ENCODE results near the gene CXCL14.

CXCL14 gene

GRCh38 chr5:135566422-135567400 is 12.1 kb downstream of the CXCL14 start:
- no peak for DNase-seq

- peak; percentile 66 for DNase-seq
Observed at GRCh38 chr5:135565725-135566421, 12.9 kb downstream of the CXCL14 start.

- no peak for DNase-seq
Observed at GRCh38 chr5:135565266-135565665, 13.5 kb downstream of the CXCL14 start.

- DNase-seq: no peak
Observed at GRCh38 chr5:135564331-135564730, 14.5 kb downstream of the CXCL14 start.

GRCh38 chr5:135561266-135561665 is 17.5 kb downstream of the CXCL14 start:
- no peak for DNase-seq

- peak; percentile 89 for DNase-seq
Observed at GRCh38 chr5:135560858-135561257, 17.9 kb downstream of the CXCL14 start.

- no peak for DNase-seq
Observed at GRCh38 chr5:135559354-135559753, 19.4 kb downstream of the CXCL14 start.

- DNase-seq: no peak
Observed at GRCh38 chr5:135557076-135557838, 21.5 kb downstream of the CXCL14 start.

- DNase-seq: no peak
Observed at GRCh38 chr5:135556620-135557019, 22.2 kb downstream of the CXCL14 start.

- DNase-seq: no peak
Observed at GRCh38 chr5:135555530-135555929, 23.3 kb downstream of the CXCL14 start.

GRCh38 chr5:135553688-135554462 is 24.9 kb downstream of the CXCL14 start:
- DNase-seq: no peak

GRCh38 chr5:135551593-135552447 is 27.0 kb downstream of the CXCL14 start:
- DNase-seq: peak; percentile 78

GRCh38 chr5:135549413-135549812 is 29.4 kb downstream of the CXCL14 start:
- no peak for DNase-seq

GRCh38 chr5:135547590-135548254 is 31.1 kb downstream of the CXCL14 start:
- no peak for DNase-seq

- DNase-seq: no peak
Observed at GRCh38 chr5:135546912-135547311, 31.9 kb downstream of the CXCL14 start.

- DNase-seq: no peak
Observed at GRCh38 chr5:135546101-135546500, 32.7 kb downstream of the CXCL14 start.

GRCh38 chr5:135545099-135545498 is 33.7 kb downstream of the CXCL14 start:
- no peak for DNase-seq

GRCh38 chr5:135543485-135544304 is 35.1 kb downstream of the CXCL14 start:
- DNase-seq: peak; percentile 47

GRCh38 chr5:135543001-135543484 is 35.7 kb downstream of the CXCL14 start:
- no peak for DNase-seq
